ENCODE data around the gene GPS2. TPM values are rescaled to one million over a fixed set of nuclear protein-coding genes. Genes with fewer than 3 reads are reported as not detected.

Gene GPS2
- total and polyA plus RNA-seq, 2 donors (not counting 1 experiment from before 2014, with no cell fraction given), result 137 to 225 TPM

- CTCF ChIA-PET, result interaction anchor here (0.6 to 2.2 kb wide), 5 partner anchors 10 to 29 kb away, joined by 3 to 5 read pairs (median 3); partner anchors contain the start of genes ACAP1 and NEURL4
- peak overlapping the region; percentile 91 for H3K4me2 ChIP-seq (replicated peaks; ENCODE audit: low read depth, low read length, poor library complexity, severe bottlenecking)
- peak overlapping the region; percentile 78 to 91 for H3K27ac ChIP-seq (ENCODE audit: low read length in 2 of 2)
- peak overlapping the region; percentile 35 to 90 (median 82) for H3K4me3 ChIP-seq (ENCODE audit: control extremely low read depth in 1 of 5, extremely low read depth in 1 of 5, insufficient read depth in 1 of 5, low read depth in 2 of 5, low read length in 4 of 5)
- peak overlapping the region; percentile 90 for H3K9ac ChIP-seq (ENCODE audit: low read length)
- no peaks in the 10 kb centered on the region for H3K9me3 ChIP-seq (ENCODE audit: control extremely low read depth in 1 of 3, control insufficient read depth in 2 of 3, insufficient read depth in 1 of 3, low read length in 2 of 3)
- POLR2A ChIA-PET, result interaction anchor here (0.5 to 2.0 kb wide), 8 partner anchors 10 to 279 kb away, joined by 3 to 12 read pairs (median 4); partner anchors contain the start of genes ACAP1, DVL2 and NEURL4
- H3K79me2 ChIP-seq (ENCODE audit: control insufficient read depth, insufficient read depth, low read length), result peaks cover 45% of the 10 kb centered on the region
- Mint-ChIP-seq H3K4me1 (peaks cover 47% of the 10 kb centered on the region), H3K27me3 (no peaks in the 10 kb centered on the region), H3K27ac (peak overlapping the region; percentile 99), H3K9me3 (ENCODE audit: insufficient read depth) (no peaks in the 10 kb centered on the region), H3K4me3 (peak overlapping the region; percentile 97)
- peak overlapping the region; percentile 93 for H2AFZ ChIP-seq (ENCODE audit: insufficient read depth, low read depth, low read length, poor library complexity, severe bottlenecking)
- ATAC-seq (ENCODE audit: low read depth), result no peak
- no peaks in the 10 kb centered on the region for H3K27me3 ChIP-seq (replicated peaks in 1 of 4; ENCODE audit: control extremely low read depth in 1 of 4, control insufficient read depth in 3 of 4, insufficient read depth in 4 of 4, low read length in 3 of 4)
- H3K4me1 ChIP-seq (ENCODE audit: control insufficient read depth in 2 of 2, insufficient read depth in 2 of 2, low read length in 2 of 2), result peaks cover 17 to 39% of the 10 kb centered on the region in 2 donors
- peaks cover 5 to 66% of the 10 kb centered on the region in 2 experiments for H3K36me3 ChIP-seq (replicated peaks in 1 of 2; ENCODE audit: control extremely low read depth in 1 of 2, control insufficient read depth in 1 of 2, extremely low read depth in 1 of 2, insufficient read depth in 2 of 2, low read length in 1 of 2)
- 38% methylated on average over 28 of the region's 30 CpGs for WGBS (ENCODE audit: insufficient coverage)
- peaks cover 39% of the 10 kb centered on the region for H4K20me1 ChIP-seq (ENCODE audit: control insufficient read depth, insufficient read depth, low read length, poor library complexity, severe bottlenecking)
- intact Hi-C loops (cut with micrococcal nuclease), result loop anchor here (1.0 to 2.0 kb wide), 3 partner anchors 8 to 37 kb away; partner anchors contain the start of genes EIF5A, KCTD11 and NEURL4
- TF ChIP-seq EZH2 (IDR thresholded peaks at IDR 0.05; ENCODE audit: borderline replicate concordance, insufficient read depth, low read depth, low read length, poor library complexity, severe bottlenecking) (no peak), CTCF (IDR thresholded peaks at IDR 0.05) (no peak)
- no peak for DNase-seq
Observed at GRCh38 chr17:7315570-7316235, 543 bp upstream of the GPS2 start.
